Stomach (tissue), 4 donors: ENCODE data around the gene MGAT4A.

ENCODE experiments used
- CTCF ChIP-seq, 7 experiments: fragments of 450-650 bp in 4 of 7; fragments of 200-600 bp in 3 of 7; sonication (generic) in 3 of 7; IDR thresholded peaks; one replicate each; pipeline ENCODE4 v1.5.1; 2016 to 2019; ENCODE audit warnings: antibody characterized with exemption in 7 of 7, control low read depth in 2 of 7, mild to moderate bottlenecking in 1 of 7
- EP300 ChIP-seq: sonication (generic); formaldehyde crosslinking; IDR thresholded peaks from one replicate; pipeline ENCODE4 v1.6.1; 2017; ENCODE audit warnings: antibody characterized with exemption
- POLR2A ChIP-seq, 4 donors: fragments of 450-650 bp; IDR thresholded peaks; one replicate each; pipeline ENCODE4 v1.6.1; 2016; ENCODE audit warnings: antibody characterized with exemption in 4 of 4, control low read depth in 2 of 4, mild to moderate bottlenecking in 1 of 4, moderate library complexity in 1 of 4
- POLR2AphosphoS5 ChIP-seq, 3 donors: sonication (generic); formaldehyde crosslinking; IDR thresholded peaks; one replicate each; pipeline ENCODE4 v1.6.1; 2016; ENCODE audit warnings: antibody characterized with exemption in 3 of 3

- no peak for TF ChIP-seq CTCF (IDR thresholded peaks at IDR 0.05)
- no peak for TF ChIP-seq EP300
- TF ChIP-seq POLR2A (IDR thresholded peaks at IDR 0.05): no peak
- TF ChIP-seq POLR2AphosphoS5 (IDR thresholded peaks at IDR 0.05): no peak
Observed at GRCh38 chr2:98712145-98712544, 18.8 kb downstream of the MGAT4A start.
